ENCODE data around the gene PLCG2. TPM values are rescaled to one million over a fixed set of nuclear protein-coding genes. Genes with fewer than 3 reads are reported as not detected.

The PLCG2 gene
- polyA plus RNA-seq, 2 of the 4 experiments (the other 2 are of a cell fraction), result 2.8 to 6.0 TPM

DNA sequence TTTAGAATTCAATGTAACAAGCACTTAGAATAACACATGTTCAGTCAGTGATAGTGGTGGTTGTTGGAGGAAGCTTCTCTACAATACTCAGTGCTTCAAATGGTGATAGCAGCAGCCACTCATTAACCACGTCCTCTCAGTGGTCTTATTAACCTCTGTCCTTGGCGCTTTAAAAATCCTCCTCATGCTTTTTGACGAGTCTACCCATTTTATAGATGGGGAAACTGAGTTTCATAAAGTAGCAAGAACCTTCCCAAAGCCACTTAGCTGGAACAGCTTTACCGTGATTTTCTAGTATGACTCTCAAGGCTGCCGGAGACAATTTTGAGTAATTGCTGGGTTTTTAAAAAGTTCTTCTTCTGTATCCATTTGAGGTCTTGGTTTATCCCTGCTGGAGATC is 47.4 kb downstream of the PLCG2 start:
- H3K27ac ChIP-seq, result no peak overlapping the region
- no peak for TF ChIP-seq JUNB (IDR thresholded peaks at IDR 0.05)
- TF ChIP-seq, protein P1, sequence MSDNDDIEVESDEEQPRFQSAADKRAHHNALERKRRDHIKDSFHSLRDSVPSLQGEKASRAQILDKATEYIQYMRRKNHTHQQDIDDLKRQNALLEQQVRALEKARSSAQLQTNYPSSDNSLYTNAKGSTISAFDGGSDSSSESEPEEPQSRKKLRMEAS (IDR thresholded peaks at IDR 0.05), result no peak
- TF ChIP-seq, protein P2, sequence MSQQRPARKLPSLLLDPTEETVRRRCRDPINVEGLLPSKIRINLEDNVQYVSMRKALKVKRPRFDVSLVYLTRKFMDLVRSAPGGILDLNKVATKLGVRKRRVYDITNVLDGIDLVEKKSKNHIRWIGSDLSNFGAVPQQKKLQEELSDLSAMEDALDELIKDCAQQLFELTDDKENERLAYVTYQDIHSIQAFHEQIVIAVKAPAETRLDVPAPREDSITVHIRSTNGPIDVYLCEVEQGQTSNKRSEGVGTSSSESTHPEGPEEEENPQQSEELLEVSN (IDR thresholded peaks at IDR 0.05; ENCODE audit: borderline replicate concordance, low read depth), result no peak
- no peak for TF ChIP-seq POLR2AphosphoS2 (conservative IDR thresholded peaks at IDR 0.05; ENCODE audit: low read length)
- TF ChIP-seq, protein P3, sequence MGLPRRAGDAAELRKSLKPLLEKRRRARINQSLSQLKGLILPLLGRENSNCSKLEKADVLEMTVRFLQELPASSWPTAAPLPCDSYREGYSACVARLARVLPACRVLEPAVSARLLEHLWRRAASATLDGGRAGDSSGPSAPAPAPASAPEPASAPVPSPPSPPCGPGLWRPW (IDR thresholded peaks at IDR 0.05), result no peak
- no peak for TF ChIP-seq TP53 (CRISPR knock-in tag; IDR thresholded peaks at IDR 0.05)
- TF ChIP-seq GATA3 (IDR thresholded peaks at IDR 0.05; ENCODE audit: borderline replicate concordance), result no peak
- TF ChIP-seq RNF2 (IDR thresholded peaks at IDR 0.05; ENCODE audit: borderline replicate concordance, low read depth), result no peak
- POLR2A ChIA-PET, result no interaction called here
- WGBS (ENCODE audit: missing lambda C conversion rate), result 68% methylated on average over 5 of the region's 5 CpGs
- H3K4me3 ChIP-seq, result no peak overlapping the region
- H3K4me2 ChIP-seq, result no peak overlapping the region
- H3K4me1 ChIP-seq, result no peaks in the 10 kb centered on the region
- CTCF ChIA-PET, result interaction anchor here (0.8 kb wide), 1 partner anchor 25 kb away, joined by 3 read pairs; no protein-coding TSS in a partner anchor
- DNase-seq (ENCODE audit: low read depth in 1 of 2, low spot score in 1 of 2) (no peak), ATAC-seq (no peak), FAIRE-seq (no peak)
- no peaks in the 10 kb centered on the region for H3K9me3 ChIP-seq

DNA sequence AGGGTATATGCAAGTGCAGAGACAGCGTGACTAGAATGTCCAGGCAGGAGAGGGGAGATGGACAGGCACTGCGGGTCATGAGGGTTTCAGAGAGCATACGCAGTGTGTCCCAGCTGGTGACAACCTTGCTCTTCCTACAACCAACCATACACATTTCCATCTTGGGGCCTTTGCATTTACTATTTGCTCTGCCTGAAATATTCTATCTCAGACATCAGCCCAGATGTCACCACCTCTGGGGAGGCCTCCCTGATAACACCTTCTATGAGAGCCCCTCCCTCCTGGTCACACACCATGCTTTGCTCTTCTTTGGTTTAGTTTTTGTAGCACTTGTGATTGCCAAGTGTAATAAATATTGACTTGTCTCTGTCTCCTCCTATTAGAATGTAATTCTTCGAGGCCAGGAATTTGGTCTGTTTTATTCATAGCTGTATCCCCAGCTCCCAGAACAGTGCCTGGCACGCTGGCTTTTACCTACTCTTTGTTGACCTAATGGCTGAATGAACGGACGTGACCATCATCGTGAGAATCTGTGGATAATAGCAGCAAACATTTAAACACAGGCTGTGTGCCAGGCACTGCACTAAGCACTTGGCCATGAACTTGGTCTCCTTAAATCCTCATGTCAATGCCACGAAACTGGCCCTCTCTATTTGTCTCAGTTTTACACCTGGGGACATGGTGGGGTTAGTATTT is 51.9 kb downstream of the PLCG2 start:
- ATAC-seq (no peak), DNase-seq (ENCODE audit: low read depth in 1 of 2, low spot score in 1 of 2) (no peak), FAIRE-seq (no peak)
- H3K9me3 ChIP-seq, result no peaks in the 10 kb centered on the region
- ChIA-PET CTCF (interaction anchor here (1.5 kb wide), 1 partner anchor 13 kb away, joined by 4 read pairs; no protein-coding TSS in a partner anchor), POLR2A (no interaction called here)
- H3K4me1 ChIP-seq, result no peaks in the 10 kb centered on the region
- TF ChIP-seq JUN (IDR thresholded peaks at IDR 0.05) (no peak), ZFP36 (IDR thresholded peaks at IDR 0.05; ENCODE audit: borderline replicate concordance, partially characterized antibody) (peak; percentile 29)
- H3K4me2 ChIP-seq, result no peak overlapping the region
- WGBS (ENCODE audit: missing lambda C conversion rate), result 41% methylated on average over 8 of the region's 9 CpGs
- no peak overlapping the region for H3K27ac ChIP-seq
- no peak overlapping the region for H3K4me3 ChIP-seq

DNA sequence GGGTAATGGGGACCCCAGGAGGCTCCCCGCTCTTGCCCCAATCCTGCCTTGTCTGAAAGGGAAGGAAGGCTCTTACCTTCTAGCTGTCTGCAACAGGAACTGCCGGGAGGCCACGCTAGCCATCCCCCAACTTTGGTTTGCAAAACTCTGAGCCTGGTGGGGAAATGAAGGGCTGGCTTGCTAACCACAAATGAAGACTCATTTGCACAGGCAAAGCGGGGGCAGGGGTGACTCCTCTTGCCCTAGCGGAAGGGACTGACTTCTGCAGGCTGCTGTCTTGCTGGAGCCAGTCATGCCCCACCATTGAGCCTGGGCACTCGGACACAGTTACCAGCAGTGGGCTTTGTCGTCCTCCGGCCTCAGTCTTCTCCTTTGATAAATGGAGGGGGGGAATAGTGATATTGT is 52.6 kb downstream of the PLCG2 start:
- no peak for TF ChIP-seq TFCP2L1 (CRISPR knock-in tag; IDR thresholded peaks at IDR 0.05)
- no peak for TF ChIP-seq GATA3 (IDR thresholded peaks at IDR 0.05; ENCODE audit: borderline replicate concordance)
- TF ChIP-seq SREBF2 (IDR thresholded peaks at IDR 0.05), result no peak
- TF ChIP-seq NPAS2 (CRISPR knock-in tag; IDR thresholded peaks at IDR 0.05; ENCODE audit: borderline replicate concordance), result no peak
- TF ChIP-seq PHF8 (IDR thresholded peaks at IDR 0.05; ENCODE audit: borderline replicate concordance, low read depth), result no peak
- no peak for TF ChIP-seq HOXB13 (CRISPR knock-in tag; IDR thresholded peaks at IDR 0.05; ENCODE audit: low read depth)
- no peak for TF ChIP-seq TP53 (CRISPR knock-in tag; IDR thresholded peaks at IDR 0.05)
- TF ChIP-seq EP300 (IDR thresholded peaks at IDR 0.05), result no peak
- no peak for TF ChIP-seq CBX8 (IDR thresholded peaks at IDR 0.05)
- TF ChIP-seq CHD2 (IDR thresholded peaks at IDR 0.05; ENCODE audit: low read length, partially characterized antibody), result no peak
- TF ChIP-seq EHMT2 (IDR thresholded peaks at IDR 0.05; ENCODE audit: low read depth), result no peak
- no peak for TF ChIP-seq ESRRA (IDR thresholded peaks at IDR 0.05; ENCODE audit: borderline replicate concordance, low read length)
- TF ChIP-seq FOSL2 (IDR thresholded peaks at IDR 0.05), result no peak
- TF ChIP-seq FOSL2 (CRISPR knock-in tag; IDR thresholded peaks at IDR 0.05), result no peak
- TF ChIP-seq FOXS1 (CRISPR knock-in tag; IDR thresholded peaks at IDR 0.05), result no peak
- no peak for TF ChIP-seq POLR2AphosphoS2 (conservative IDR thresholded peaks at IDR 0.05; ENCODE audit: low read length)
- no peak for TF ChIP-seq RARB (CRISPR knock-in tag; IDR thresholded peaks at IDR 0.05)
- TF ChIP-seq, protein P4, sequence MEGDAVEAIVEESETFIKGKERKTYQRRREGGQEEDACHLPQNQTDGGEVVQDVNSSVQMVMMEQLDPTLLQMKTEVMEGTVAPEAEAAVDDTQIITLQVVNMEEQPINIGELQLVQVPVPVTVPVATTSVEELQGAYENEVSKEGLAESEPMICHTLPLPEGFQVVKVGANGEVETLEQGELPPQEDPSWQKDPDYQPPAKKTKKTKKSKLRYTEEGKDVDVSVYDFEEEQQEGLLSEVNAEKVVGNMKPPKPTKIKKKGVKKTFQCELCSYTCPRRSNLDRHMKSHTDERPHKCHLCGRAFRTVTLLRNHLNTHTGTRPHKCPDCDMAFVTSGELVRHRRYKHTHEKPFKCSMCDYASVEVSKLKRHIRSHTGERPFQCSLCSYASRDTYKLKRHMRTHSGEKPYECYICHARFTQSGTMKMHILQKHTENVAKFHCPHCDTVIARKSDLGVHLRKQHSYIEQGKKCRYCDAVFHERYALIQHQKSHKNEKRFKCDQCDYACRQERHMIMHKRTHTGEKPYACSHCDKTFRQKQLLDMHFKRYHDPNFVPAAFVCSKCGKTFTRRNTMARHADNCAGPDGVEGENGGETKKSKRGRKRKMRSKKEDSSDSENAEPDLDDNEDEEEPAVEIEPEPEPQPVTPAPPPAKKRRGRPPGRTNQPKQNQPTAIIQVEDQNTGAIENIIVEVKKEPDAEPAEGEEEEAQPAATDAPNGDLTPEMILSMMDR (IDR thresholded peaks at IDR 0.05), result no peak
- no peak for TF ChIP-seq JUNB (IDR thresholded peaks at IDR 0.05)
- no peak for TF ChIP-seq PBX3 (IDR thresholded peaks at IDR 0.05)
- TF ChIP-seq, protein P1 (IDR thresholded peaks at IDR 0.05), result no peak
- ChIA-PET CTCF (interaction anchor here (1.5 kb wide), 1 partner anchor 13 kb away, joined by 4 read pairs; no protein-coding TSS in a partner anchor), POLR2A (no interaction called here)
- H3K9me3 ChIP-seq, result no peaks in the 10 kb centered on the region
- ATAC-seq, result no peak
- H3K4me2 ChIP-seq, result no peak overlapping the region
- H3K27ac ChIP-seq, result no peak overlapping the region
- FAIRE-seq, result no peak
- no peaks in the 10 kb centered on the region for H3K4me1 ChIP-seq
- H3K4me3 ChIP-seq, result no peak overlapping the region
- WGBS (ENCODE audit: missing lambda C conversion rate), result 89% methylated on average over 8 of the region's 8 CpGs
- no peak for DNase-seq (ENCODE audit: low read depth in 1 of 2, low spot score in 1 of 2)
